GM21717 (cell line): ENCODE data around the gene STARD3.

ENCODE experiments used
- ATAC-seq: cut with Tn5 transposase; IDR thresholded peaks from one replicate; pipeline ENCODE4 v1.9.1; 2021; ENCODE audit warnings: mild to moderate bottlenecking, moderate library complexity; ENCODE audit not compliant: unreplicated experiment

Gene STARD3

GRCh38 chr17:39658346-39658745 lies 21.4 kb downstream of the STARD3 start:
- no peak for ATAC-seq

DNA sequence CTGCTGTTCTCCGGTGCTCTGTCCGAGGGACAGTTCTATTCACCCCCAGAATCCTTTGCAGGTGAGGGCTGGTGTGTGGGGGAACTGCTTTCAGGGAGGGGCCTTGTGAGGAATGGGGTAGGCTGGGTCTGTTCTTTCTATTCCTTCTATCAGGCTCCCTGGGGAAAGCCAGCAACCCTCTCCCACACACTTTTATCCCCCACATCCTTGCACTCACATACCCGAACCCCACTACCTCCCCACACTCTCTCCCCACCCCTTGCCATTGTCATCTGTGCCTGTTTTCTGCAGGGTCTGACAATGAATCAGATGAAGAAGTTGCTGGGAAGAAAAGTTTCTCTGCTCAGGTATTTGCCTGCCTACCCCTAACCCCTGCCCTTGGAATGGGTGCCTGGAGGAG lies 21.8 kb downstream of the STARD3 start:
- ATAC-seq: no peak

DNA sequence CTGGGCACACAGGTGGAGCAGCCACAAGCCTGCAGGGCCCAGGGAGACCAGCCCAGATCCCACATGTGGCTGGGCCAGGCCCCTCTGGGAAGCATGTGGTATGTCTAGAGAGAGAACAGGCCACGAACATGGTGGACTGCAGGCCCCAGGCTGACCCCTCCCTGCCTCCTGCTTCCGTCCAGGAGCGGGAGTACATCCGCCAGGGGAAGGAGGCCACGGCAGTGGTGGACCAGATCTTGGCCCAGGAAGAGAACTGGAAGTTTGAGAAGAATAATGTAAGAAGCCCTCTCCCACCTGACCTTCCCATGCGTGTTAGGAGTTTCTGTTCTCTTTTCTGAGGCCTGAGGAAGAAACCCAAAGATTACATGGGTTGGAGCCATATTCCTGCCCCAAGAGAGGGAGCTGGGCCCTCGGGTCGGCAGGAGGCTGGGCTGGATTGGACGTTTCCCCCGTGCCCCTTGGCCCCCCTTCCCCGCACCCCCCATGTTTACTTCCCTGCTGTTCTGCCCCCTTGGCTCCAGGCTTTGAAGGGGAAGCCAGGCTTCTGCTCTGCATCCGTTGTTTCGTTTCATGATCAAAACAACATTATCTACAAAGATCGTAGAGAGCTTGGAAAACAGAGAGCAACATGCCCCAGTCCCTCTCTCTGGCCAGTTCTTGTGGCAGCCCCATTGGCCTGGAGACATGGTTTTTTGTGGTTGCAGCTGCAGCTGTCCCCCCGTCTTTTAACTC lies 22.5 kb downstream of the STARD3 start:
- ATAC-seq: no peak

DNA sequence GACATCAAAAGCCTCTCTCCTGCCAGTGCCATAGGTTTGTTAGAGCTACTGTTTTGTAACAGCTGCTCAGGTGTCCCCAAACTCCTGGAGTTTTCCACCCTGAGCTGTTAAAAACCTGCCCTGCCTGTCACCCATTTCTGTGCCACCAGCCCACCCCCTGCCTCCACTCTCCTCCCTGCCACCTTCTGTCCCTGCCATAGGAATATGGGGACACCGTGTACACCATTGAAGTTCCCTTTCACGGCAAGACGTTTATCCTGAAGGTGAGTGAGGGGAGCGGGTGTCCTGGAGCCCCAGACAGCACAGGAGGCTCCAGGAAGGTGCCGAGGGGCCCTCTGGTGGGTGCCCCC lies 23.0 kb downstream of the STARD3 start:
- ATAC-seq: no peak

- no peak for ATAC-seq
Observed at GRCh38 chr17:39660397-39661385, 23.7 kb downstream of the STARD3 start.

DNA sequence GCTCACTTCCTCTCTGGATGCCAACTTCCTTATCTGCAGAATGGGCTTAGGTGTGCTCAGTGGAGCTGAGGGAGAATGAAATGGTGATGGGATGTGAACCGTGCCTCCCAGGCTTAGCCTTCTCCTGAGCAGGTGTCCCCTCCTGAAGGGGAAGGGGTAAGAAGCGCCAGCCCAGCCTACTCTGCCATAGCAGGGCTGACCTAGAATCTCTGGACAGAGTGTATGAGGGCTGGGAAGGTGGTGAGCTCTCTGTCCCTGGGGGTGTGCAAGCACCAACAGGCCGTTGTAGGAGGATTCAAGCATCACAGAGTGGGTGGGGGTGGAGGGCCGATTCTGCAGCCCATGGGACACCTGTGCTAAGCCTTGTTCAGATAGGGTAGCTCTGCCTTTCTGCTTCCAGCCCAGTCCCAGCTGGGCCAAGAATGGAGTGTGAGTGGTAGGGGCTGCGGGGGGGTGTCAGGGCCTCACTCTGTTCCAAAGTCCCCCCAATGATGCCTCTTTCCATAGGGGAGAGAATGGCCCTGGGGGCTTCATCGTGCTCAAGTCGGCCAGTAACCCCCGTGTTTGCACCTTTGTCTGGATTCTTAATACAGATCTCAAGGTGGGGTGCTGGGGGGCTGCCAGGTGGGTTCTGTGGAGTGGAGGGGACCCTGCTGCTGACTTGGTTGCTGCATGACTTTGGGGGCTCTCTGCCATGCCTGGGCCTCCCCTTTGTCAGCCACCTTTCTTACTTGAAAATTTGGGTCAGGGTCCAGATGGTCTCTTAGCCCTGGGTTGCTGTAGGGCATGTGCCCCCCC lies 25.0 kb downstream of the STARD3 start:
- no peak for ATAC-seq

- ATAC-seq: no peak
Observed at GRCh38 chr17:39662551-39663339, 25.8 kb downstream of the STARD3 start.

GRCh38 chr17:39663340-39663687 lies 26.4 kb downstream of the STARD3 start:
- no peak for ATAC-seq

DNA sequence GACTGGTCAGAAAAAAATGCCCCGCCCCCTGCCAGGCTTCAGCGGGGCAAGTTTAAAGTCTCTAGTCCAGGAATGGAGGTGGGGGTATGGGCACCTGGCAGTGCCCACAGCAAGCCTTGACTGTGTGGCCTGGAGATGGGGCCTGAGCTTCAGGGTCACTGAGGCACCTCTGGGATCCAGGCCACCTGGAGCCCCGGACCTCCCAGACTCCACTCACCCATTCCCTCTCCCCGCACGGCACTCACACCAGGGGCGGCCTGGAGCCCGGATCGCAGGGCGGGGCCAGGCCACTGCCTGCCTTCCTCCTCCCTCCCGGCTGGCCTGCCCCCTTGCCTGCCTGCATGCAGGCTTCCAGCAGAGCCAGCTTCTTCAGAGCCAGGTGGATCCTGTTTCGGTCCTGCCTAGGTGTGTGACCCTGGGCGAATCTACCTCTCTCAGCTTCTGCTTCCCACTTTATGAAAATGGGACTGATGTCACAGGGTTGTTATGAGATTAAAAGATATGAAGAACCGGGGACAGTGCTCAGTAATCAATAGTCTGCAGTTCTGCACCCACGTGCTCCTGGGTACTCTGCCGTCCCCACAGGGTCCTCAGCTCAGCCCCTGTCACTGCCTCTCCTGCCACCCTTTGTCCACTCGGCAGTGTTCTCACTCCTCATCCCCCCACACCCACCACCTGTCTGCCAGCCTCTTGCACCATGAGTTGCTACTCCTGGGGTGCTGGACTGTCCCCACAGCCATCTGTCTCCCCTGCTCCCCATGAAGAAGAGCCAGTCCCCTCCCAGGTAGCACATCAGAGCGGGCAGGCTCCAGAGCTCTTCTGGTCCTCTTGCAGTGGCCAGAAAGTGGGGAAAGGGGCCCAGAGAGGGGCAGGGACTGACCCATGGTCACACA lies 27.0 kb downstream of the STARD3 start:
- ATAC-seq: no peak

GRCh38 chr17:39664581-39665561 lies 27.9 kb downstream of the STARD3 start, which contains the start of gene TCAP:
Gene TCAP, plus strand, starts transcription at chr17:39665349. Its CDS starts 11 bp downstream, at chr17:39665360.
- ATAC-seq: no peak

DNA sequence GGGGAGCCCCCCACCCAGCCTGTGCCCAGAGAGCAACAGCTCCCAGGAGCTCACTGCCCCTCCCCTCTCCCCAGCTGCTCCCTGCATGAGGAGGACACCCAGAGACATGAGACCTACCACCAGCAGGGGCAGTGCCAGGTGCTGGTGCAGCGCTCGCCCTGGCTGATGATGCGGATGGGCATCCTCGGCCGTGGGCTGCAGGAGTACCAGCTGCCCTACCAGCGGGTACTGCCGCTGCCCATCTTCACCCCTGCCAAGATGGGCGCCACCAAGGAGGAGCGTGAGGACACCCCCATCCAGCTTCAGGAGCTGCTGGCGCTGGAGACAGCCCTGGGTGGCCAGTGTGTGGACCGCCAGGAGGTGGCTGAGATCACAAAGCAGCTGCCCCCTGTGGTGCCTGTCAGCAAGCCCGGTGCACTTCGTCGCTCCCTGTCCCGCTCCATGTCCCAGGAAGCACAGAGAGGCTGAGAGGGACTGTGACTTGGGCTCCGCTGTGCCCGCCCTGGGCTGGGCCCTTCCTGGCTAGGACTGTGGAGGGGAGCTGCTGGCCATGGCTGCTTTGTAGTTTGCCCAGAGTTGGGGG lies 28.8 kb downstream of the STARD3 start:
- no peak for ATAC-seq

DNA sequence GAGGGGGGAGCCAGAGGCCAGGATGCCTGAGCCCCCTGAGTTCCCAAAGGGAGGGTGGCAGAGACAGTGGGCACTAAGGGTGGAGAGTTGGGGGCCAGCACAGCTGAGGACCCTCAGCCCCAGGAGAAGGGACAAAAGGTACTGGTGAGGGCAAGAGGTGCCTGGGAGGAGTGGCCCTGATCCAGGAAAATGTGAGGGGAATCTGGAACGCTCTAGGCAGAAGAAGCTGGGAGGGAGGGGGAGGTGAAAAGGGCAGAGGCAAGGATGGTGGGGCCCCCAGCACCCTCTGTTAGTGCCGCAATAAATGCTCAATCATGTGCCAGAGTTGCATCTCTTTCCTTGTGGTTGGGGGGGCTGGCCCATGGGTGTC lies 29.3 kb downstream of the STARD3 start:
- ATAC-seq: no peak

DNA sequence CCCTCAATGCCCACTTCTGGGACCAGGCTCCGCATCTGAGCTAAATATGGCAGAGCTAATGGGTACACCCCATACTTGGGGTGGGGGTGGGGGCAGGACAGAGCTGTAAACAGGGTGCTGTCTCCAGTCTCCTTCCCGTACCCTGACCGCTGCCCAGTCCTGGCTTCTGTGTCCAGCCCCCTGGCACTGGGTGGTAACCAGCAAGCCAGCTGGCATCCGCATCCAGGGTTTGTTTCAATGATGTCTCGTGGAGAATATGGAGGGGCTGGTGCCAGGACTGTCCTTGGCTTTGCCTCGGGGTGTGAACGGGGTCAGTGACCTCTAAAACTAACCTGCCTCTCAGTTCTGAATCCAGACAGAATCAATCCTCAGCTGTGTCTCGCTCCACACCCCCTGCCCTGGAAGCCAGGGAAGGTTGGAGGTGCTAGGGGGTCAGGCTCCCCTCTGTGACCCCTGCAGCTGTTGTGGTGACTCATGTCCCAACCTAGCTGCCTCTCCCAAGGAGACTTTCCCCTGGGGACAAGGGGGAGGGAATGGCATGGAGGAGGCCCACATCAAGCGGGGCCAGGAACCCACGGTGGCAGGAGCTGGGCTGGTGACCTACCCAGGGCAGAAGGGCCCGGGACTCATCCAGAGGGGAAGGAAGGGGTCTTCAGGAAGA lies 29.8 kb downstream of the STARD3 start:
- ATAC-seq: no peak

GRCh38 chr17:39667262-39667944 lies 30.5 kb downstream of the STARD3 start:
- no peak for ATAC-seq

DNA sequence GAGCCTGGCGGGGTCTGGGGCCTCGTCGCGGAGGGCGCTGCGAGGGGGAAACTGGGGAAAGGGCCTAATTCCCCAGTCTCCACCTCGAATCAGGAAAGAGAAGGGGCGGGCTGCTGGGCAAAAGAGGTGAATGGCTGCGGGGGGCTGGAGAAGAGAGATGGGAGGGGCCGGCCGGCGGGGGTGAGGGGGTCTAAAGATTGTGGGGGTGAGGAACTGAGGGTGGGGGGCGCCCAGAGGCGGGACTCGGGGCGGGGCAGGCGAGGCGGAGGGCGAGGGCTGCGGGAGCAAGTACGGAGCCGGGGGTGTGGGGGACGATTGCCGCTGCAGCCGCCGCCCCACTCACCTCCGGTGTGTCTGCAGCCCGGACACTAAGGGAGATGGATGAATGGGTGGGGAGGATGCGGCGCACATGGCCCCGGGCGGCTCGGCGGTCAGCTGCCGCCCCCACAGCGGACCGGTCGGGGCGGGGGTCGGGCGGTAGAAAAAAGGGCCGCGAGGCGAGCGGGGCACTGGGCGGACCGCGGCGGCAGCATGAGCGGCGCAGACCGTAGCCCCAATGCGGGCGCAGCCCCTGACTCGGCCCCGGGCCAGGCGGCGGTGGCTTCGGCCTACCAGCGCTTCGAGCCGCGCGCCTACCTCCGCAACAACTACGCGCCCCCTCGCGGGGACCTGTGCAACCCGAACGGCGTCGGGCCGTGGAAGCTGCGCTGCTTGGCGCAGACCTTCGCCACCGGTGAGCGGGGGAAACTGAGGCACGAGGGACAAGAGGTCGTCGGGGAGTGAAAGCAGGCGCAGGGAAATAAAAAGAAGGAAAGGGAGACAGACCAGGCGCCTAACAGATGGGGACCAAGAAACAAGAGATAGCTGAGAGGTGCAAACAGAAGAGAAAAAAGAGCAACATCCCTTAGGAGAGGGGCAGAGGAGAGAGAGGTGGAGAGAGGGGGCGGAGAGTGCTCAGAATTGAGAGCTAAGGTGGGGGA lies 31.3 kb downstream of the STARD3 start, which contains the start of gene PNMT:
Gene PNMT (plus strand): TSS at position 509 of the 980 bp plus-strand sequence. CDS start 23 bp downstream, at position 532.
- no peak for ATAC-seq
